ENCODE results near the gene PLEKHJ1. TPM values are rescaled to one million over a fixed set of nuclear protein-coding genes. Genes with fewer than 3 reads are reported as not detected.
A peak's percentile ranks its signal among the peaks of the same experiment; 100 is the strongest.

Gene PLEKHJ1
- total and polyA plus RNA-seq, 2 of the 13 experiments (the other 11 are each of a cell fraction or from before 2014, with no cell fraction given): 70.5 to 130 TPM

DNA sequence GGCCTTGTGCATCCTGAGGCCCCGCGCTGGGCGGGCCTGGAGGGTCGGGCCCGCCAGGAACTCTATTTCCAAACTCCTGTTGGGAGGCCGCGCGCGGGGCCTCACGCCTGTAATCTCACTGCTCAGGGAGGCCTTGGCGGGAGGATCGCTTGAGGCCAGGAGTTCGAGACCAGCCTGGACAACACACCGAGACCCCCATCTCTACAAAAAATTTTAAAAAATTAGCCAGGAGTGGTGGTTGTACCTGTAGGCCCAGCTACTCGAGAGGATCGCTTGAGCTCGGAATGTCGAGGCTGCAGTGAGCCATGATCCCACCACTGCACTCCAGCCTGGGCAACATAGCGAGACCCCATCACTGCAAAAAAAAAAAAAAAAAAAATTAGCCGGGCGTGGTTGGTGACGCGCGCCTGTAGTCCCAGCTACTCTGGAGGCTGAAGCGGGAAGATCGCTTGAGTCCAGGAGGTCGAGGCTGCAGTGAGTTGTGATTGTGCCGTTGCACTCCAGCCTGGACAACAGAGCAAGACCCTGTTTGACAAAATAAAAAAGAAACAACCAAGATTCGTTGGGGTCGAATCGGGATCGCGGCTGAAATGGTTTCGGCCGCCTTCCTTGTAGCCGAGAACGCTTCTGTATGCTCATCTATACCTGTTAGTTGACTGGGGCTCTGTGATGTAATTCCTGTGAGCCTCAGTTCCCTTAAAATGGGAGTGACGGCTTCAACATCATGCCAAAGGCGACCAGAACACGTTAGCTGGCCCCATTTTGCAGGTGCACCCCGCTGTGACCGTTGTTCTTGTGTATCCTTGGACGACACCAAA is 1.1 kb upstream of the PLEKHJ1 start (continued):
- TF ChIP-seq RELA (CRISPR knock-in tag; IDR thresholded peaks at IDR 0.05) (no peak), TCF7 (IDR thresholded peaks at IDR 0.05; ENCODE audit: low read depth) (no peak), NFE2 (CRISPR knock-in tag; IDR thresholded peaks at IDR 0.05) (no peak), ZNF317 (CRISPR knock-in tag; IDR thresholded peaks at IDR 0.05) (no peak), PAF1 (CRISPR knock-in tag; IDR thresholded peaks at IDR 0.05) (no peak), TP53 (CRISPR knock-in tag; conservative IDR thresholded peaks at IDR 0.05) (no peak), ZFP41 (CRISPR knock-in tag; IDR thresholded peaks at IDR 0.05; ENCODE audit: borderline replicate concordance) (no peak), TAF1 (CRISPR knock-in tag; IDR thresholded peaks at IDR 0.05) (no peak), SMARCC2 (IDR thresholded peaks at IDR 0.05) (no peak), ZNF572 (CRISPR knock-in tag; IDR thresholded peaks at IDR 0.05) (no peak), AGO2 (optimal IDR thresholded peaks at IDR 0.05; ENCODE audit: low read depth, low read length) (no peak), ZMYM3 (CRISPR knock-in tag; IDR thresholded peaks at IDR 0.05) (peak; percentile 53), SRSF4 (IDR thresholded peaks at IDR 0.05; ENCODE audit: low read depth, low read length, poor library complexity, severe bottlenecking) (no peak), ZFY (CRISPR knock-in tag; IDR thresholded peaks at IDR 0.05) (peak; percentile 52; the same call in 1 of the 2 replicates), ZFP36L1 (CRISPR knock-in tag; IDR thresholded peaks at IDR 0.05) (no peak), EHMT2 (IDR thresholded peaks at IDR 0.05; ENCODE audit: borderline replicate concordance, low read depth, low read length) (no peak), PHF8 (CRISPR knock-in tag; IDR thresholded peaks at IDR 0.05) (peak; percentile 62; the same call in 1 of the 2 replicates), ATF7-NPFF (CRISPR knock-in tag; IDR thresholded peaks at IDR 0.05; ENCODE audit: low read depth) (no peak), CAMTA2 (CRISPR knock-in tag; IDR thresholded peaks at IDR 0.05; ENCODE audit: borderline replicate concordance) (no peak), RBM22 (optimal IDR thresholded peaks at IDR 0.05; ENCODE audit: low read length) (no peak), RAD21 (CRISPR knock-in tag; IDR thresholded peaks at IDR 0.05) (no peak), KDM1A (CRISPR knock-in tag; IDR thresholded peaks at IDR 0.05) (no peak), BCL6 (CRISPR knock-in tag; IDR thresholded peaks at IDR 0.05) (no peak)
- TF ChIP-seq, protein P1, sequence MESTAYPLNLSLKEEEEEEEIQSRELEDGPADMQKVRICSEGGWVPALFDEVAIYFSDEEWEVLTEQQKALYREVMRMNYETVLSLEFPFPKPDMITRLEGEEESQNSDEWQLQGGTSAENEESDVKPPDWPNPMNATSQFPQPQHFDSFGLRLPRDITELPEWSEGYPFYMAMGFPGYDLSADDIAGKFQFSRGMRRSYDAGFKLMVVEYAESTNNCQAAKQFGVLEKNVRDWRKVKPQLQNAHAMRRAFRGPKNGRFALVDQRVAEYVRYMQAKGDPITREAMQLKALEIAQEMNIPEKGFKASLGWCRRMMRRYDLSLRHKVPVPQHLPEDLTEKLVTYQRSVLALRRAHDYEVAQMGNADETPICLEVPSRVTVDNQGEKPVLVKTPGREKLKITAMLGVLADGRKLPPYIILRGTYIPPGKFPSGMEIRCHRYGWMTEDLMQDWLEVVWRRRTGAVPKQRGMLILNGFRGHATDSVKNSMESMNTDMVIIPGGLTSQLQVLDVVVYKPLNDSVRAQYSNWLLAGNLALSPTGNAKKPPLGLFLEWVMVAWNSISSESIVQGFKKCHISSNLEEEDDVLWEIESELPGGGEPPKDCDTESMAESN (CRISPR knock-in tag; conservative IDR thresholded peaks at IDR 0.05): no peak
- TF ChIP-seq, protein P2, sequence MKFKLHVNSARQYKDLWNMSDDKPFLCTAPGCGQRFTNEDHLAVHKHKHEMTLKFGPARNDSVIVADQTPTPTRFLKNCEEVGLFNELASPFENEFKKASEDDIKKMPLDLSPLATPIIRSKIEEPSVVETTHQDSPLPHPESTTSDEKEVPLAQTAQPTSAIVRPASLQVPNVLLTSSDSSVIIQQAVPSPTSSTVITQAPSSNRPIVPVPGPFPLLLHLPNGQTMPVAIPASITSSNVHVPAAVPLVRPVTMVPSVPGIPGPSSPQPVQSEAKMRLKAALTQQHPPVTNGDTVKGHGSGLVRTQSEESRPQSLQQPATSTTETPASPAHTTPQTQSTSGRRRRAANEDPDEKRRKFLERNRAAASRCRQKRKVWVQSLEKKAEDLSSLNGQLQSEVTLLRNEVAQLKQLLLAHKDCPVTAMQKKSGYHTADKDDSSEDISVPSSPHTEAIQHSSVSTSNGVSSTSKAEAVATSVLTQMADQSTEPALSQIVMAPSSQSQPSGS (CRISPR knock-in tag; IDR thresholded peaks at IDR 0.05): no peak
- TF ChIP-seq, protein P3, sequence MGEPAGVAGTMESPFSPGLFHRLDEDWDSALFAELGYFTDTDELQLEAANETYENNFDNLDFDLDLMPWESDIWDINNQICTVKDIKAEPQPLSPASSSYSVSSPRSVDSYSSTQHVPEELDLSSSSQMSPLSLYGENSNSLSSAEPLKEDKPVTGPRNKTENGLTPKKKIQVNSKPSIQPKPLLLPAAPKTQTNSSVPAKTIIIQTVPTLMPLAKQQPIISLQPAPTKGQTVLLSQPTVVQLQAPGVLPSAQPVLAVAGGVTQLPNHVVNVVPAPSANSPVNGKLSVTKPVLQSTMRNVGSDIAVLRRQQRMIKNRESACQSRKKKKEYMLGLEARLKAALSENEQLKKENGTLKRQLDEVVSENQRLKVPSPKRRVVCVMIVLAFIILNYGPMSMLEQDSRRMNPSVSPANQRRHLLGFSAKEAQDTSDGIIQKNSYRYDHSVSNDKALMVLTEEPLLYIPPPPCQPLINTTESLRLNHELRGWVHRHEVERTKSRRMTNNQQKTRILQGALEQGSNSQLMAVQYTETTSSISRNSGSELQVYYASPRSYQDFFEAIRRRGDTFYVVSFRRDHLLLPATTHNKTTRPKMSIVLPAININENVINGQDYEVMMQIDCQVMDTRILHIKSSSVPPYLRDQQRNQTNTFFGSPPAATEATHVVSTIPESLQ (CRISPR knock-in tag; conservative IDR thresholded peaks at IDR 0.05): no peak
